ENCODE results near the gene CAPN5. TPM values are rescaled to one million over a fixed set of nuclear protein-coding genes. Genes with fewer than 3 reads are reported as not detected.

CAPN5 gene
- total RNA-seq, 1 donor from 2014 or later, result 7.4 TPM

DNA sequence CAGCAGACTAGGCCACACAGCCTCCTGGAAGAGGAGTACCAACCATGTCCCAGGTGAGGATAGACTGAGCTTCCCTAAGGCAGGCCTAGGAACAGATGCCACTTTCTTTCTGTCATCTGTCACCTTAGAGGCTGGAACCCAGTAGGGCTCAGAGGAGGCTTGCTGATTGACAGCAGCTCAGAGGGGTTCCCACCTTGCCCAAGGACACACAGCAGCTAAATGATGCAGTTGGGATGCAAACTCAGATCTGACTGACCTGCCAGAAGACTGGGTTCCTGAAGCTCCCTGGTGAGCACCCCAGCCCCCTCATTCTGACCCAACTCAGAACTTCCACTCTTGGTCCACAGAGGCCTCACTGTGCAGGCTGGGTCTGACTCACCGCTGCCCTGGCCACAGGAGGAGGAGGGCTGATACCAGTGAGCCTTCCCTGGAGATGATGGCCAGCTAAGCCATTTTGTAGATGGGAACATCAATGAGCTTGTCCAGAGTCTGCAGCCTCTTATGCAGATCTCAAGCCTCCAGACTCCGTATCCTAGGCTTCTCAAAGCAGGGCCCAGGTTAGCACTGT lies 14.0 kb downstream of the CAPN5 start:
- Histone ChIP-seq H2AFZ (replicated peaks) (no peak overlapping the region), H4K20me1 (ENCODE audit: low read depth) (no peaks in the 10 kb centered on the region), H3K27me3 (no peaks in the 10 kb centered on the region), H3K27ac (no peak overlapping the region), H3K9me3 (ENCODE audit: low read depth) (no peaks in the 10 kb centered on the region), H3F3A (ENCODE audit: low read depth) (no peaks in the 10 kb centered on the region), H3K4me3 (no peak overlapping the region), H3K79me2 (ENCODE audit: low read depth) (no peaks in the 10 kb centered on the region), H3K4me1 (no peaks in the 10 kb centered on the region), H3K36me3 (no peaks in the 10 kb centered on the region), H3K4me2 (no peak overlapping the region), H3K9ac (no peak overlapping the region)
- H3K27ac Mint-ChIP-seq, result no peak overlapping the region
- no peak overlapping the region for H3K4me3 Mint-ChIP-seq
- peaks cover 3% of the 10 kb centered on the region for H3K4me1 Mint-ChIP-seq
- H3K27me3 Mint-ChIP-seq (ENCODE audit: insufficient read depth, low read depth), result peaks cover under 1% of the 10 kb centered on the region
- no peaks in the 10 kb centered on the region for H3K36me3 Mint-ChIP-seq
- no peak for TF ChIP-seq EZH2phosphoT487 (IDR thresholded peaks at IDR 0.05)
- TF ChIP-seq, protein P1, sequence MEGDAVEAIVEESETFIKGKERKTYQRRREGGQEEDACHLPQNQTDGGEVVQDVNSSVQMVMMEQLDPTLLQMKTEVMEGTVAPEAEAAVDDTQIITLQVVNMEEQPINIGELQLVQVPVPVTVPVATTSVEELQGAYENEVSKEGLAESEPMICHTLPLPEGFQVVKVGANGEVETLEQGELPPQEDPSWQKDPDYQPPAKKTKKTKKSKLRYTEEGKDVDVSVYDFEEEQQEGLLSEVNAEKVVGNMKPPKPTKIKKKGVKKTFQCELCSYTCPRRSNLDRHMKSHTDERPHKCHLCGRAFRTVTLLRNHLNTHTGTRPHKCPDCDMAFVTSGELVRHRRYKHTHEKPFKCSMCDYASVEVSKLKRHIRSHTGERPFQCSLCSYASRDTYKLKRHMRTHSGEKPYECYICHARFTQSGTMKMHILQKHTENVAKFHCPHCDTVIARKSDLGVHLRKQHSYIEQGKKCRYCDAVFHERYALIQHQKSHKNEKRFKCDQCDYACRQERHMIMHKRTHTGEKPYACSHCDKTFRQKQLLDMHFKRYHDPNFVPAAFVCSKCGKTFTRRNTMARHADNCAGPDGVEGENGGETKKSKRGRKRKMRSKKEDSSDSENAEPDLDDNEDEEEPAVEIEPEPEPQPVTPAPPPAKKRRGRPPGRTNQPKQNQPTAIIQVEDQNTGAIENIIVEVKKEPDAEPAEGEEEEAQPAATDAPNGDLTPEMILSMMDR (IDR thresholded peaks at IDR 0.05), result no peak
- no peak for TF ChIP-seq EZH2 (IDR thresholded peaks at IDR 0.05)
- DNase-seq (ENCODE audit: low spot score), result no peak
- peaks cover 12% of the 10 kb centered on the region for H3K9me3 Mint-ChIP-seq

DNA sequence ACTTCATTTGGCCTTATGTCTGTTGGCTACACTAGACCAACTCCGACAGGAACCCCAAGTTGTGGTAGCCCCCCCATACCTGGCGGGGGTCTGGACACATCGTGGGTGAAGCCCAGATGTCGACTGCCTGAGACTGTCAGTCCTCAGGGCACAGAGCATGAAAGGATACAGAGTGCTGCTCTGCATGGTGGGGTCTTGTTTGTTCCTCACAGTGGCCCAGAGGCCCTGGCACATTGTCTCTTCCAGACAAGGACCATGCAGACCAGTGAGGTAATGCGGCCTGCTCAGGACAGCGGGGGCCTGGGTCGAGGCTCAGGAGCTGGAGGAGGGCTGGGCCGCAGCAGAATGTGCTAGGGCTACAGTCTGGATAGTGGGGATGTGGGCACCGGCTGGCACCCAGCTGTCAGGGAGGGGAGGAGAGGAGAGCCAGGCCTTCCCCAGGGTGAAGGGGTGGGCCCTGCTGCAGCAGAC lies 14.6 kb downstream of the CAPN5 start:
- Mint-ChIP-seq H3K27ac (no peak overlapping the region), H3K9me3 (peaks cover 12% of the 10 kb centered on the region), H3K4me1 (peaks cover 8% of the 10 kb centered on the region), H3K36me3 (no peaks in the 10 kb centered on the region), H3K27me3 (ENCODE audit: insufficient read depth, low read depth) (peaks cover 3% of the 10 kb centered on the region), H3K4me3 (no peak overlapping the region)
- H3K4me3 ChIP-seq, result no peak overlapping the region
- no peak overlapping the region for H2AFZ ChIP-seq (replicated peaks)
- no peak overlapping the region for H3K9ac ChIP-seq
- no peaks in the 10 kb centered on the region for H3F3A ChIP-seq (ENCODE audit: low read depth)
- H3K4me2 ChIP-seq, result no peak overlapping the region
- no peaks in the 10 kb centered on the region for H3K9me3 ChIP-seq (ENCODE audit: low read depth)
- DNase-seq (ENCODE audit: low spot score), result no peak
- no peaks in the 10 kb centered on the region for H3K36me3 ChIP-seq
- no peaks in the 10 kb centered on the region for H3K27me3 ChIP-seq
- H4K20me1 ChIP-seq (ENCODE audit: low read depth), result no peaks in the 10 kb centered on the region
- no peaks in the 10 kb centered on the region for H3K79me2 ChIP-seq (ENCODE audit: low read depth)
- H3K4me1 ChIP-seq, result no peaks in the 10 kb centered on the region
- TF ChIP-seq EZH2phosphoT487 (IDR thresholded peaks at IDR 0.05), result no peak
- no peak for TF ChIP-seq EZH2 (IDR thresholded peaks at IDR 0.05)
- no peak overlapping the region for H3K27ac ChIP-seq

DNA sequence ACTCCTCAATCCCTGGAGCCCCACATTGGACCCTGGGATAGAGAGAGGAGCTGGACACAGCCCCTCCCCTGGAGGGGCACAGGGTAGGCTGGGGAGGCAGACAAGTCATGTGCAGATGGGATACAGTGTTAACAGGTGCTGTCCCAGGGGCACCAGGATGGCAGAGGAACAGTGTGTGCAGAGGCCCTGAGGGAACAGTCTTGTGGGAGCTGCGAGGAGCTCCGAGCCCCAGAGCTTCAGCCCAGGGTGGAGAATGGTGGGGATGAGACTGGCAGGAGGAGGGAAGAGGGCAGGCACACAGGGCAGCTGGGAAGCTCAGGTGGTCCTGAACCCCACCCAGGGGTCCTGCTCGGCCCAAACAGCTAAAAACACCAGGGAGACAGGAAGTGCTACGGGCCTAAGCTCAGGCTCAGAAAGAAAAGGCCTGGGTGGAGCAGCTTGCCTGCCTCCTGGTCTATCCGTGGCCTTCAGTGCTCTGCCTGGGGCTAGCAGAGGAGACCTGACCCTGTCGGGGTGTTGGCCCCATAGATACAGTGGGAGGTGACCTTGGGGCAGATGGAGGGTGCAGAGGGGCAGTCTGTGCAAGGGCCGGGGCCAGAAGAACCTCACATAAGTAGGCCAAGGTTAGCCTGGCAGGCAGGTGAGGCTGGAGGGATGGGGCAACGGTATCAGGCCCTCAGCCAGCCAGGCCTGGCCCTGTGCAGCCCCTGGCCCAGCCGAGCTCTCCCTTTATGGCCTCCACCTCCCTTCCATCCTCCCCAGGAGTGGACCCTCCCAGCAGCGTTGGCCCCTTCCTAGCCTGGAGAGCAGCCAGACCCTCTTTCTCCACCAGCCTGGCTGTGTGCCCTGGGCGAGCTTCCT lies 15.4 kb downstream of the CAPN5 start:
- H3K27ac ChIP-seq, result no peak overlapping the region
- H3F3A ChIP-seq (ENCODE audit: low read depth), result no peaks in the 10 kb centered on the region
- peaks cover 8% of the 10 kb centered on the region for H3K4me1 Mint-ChIP-seq

More for the DNA sequence above, 15.4 kb downstream of the CAPN5 start:
- Histone ChIP-seq H3K79me2 (ENCODE audit: low read depth) (no peaks in the 10 kb centered on the region), H3K9ac (no peak overlapping the region), H2AFZ (replicated peaks) (no peak overlapping the region), H3K9me3 (ENCODE audit: low read depth) (no peaks in the 10 kb centered on the region), H3K4me3 (no peak overlapping the region), H4K20me1 (ENCODE audit: low read depth) (no peaks in the 10 kb centered on the region), H3K36me3 (no peaks in the 10 kb centered on the region), H3K27me3 (no peaks in the 10 kb centered on the region), H3K4me2 (no peak overlapping the region), H3K4me1 (no peaks in the 10 kb centered on the region)
- Mint-ChIP-seq H3K4me3 (no peak overlapping the region), H3K9me3 (peaks cover 12% of the 10 kb centered on the region), H3K27me3 (ENCODE audit: insufficient read depth, low read depth) (peaks cover 3% of the 10 kb centered on the region), H3K27ac (no peak overlapping the region), H3K36me3 (no peaks in the 10 kb centered on the region)
- TF ChIP-seq, protein P1 (IDR thresholded peaks at IDR 0.05), result no peak
- no peak for TF ChIP-seq EZH2 (IDR thresholded peaks at IDR 0.05)
- DNase-seq (ENCODE audit: low spot score), result no peak

Data from neural progenitor cell (in vitro differentiated cells).